Keratinocyte (primary cell): ENCODE data around the gene MFAP4. TPM values are rescaled to one million over a fixed set of nuclear protein-coding genes. Genes with fewer than 3 reads are reported as not detected.

Source experiments
- DNase-seq: peaks from one replicate; pipeline ENCODE4 v3.0.0-alpha.2; 2011; ENCODE audit warnings: low read depth, missing footprints, low spot score
- FAIRE-seq: peaks from 2 replicates; lab custom pipeline; 2011; peaks lifted over from hg19 to GRCh38; lab: Jason Lieb, UNC
- H2AFZ ChIP-seq: 2 replicates; pipeline ENCODE4 v1.6.0; 2012; ENCODE audit warnings: low read length, control low read depth, inconsistent platforms; ENCODE audit not compliant: control insufficient read depth
- H3K27ac ChIP-seq: 2 replicates; pipeline ENCODE4 v1.5.1; 2011; ENCODE audit warnings: low read length; ENCODE audit not compliant: control insufficient read depth, insufficient read depth
- H3K27me3 ChIP-seq: 3 replicates; pipeline ENCODE4 v1.6.0; 2011; ENCODE audit warnings: low read length; ENCODE audit not compliant: control insufficient read depth, insufficient read depth; ENCODE audit errors: extremely low read depth
- H3K36me3 ChIP-seq, 2 experiments: 2 replicates in 1 of 2; 3 replicates in 1 of 2; pipeline ENCODE4 v1.5.1; 2011; ENCODE audit warnings: low read length in 2 of 2, mild to moderate bottlenecking in 1 of 2; ENCODE audit not compliant: control insufficient read depth in 2 of 2, insufficient read depth in 2 of 2; ENCODE audit errors: extremely low read depth in 1 of 2
- H3K4me1 ChIP-seq: 3 replicates; pipeline ENCODE4 v1.5.1; 2011; ENCODE audit warnings: low read length; ENCODE audit not compliant: control insufficient read depth, insufficient read depth; ENCODE audit errors: extremely low read depth
- H3K4me2 ChIP-seq: 3 replicates; pipeline ENCODE4 v1.6.0; 2011; ENCODE audit warnings: low read depth, low read length; ENCODE audit not compliant: control insufficient read depth, insufficient read depth; ENCODE audit errors: extremely low read depth
- H3K4me3 ChIP-seq, 3 experiments: fragments of 200-600 bp in 1 of 3; sonication (generic) in 1 of 3; 2 replicates in 2 of 3; 3 replicates in 1 of 3; pipeline ENCODE4 v1.5.1; 2011 to 2016; ENCODE audit warnings: low read length in 3 of 3, mild to moderate bottlenecking in 3 of 3, control low read depth in 2 of 3, inconsistent platforms in 1 of 3, low read depth in 1 of 3, mixed read lengths in 1 of 3, mixed run types in 1 of 3, moderate library complexity in 1 of 3; ENCODE audit not compliant: control insufficient read depth in 2 of 3, insufficient read depth in 2 of 3; ENCODE audit errors: extremely low read depth in 1 of 3
- H3K79me2 ChIP-seq: 2 replicates; pipeline ENCODE4 v1.6.0; 2012; ENCODE audit warnings: low read length; ENCODE audit not compliant: control insufficient read depth, insufficient read depth
- H3K9ac ChIP-seq: 3 replicates; pipeline ENCODE4 v1.6.0; 2011; ENCODE audit warnings: low read length; ENCODE audit not compliant: control insufficient read depth, insufficient read depth; ENCODE audit errors: extremely low read depth
- H3K9me1 ChIP-seq: 3 replicates; pipeline ENCODE4 v1.6.0; 2011; ENCODE audit warnings: low read length; ENCODE audit not compliant: control insufficient read depth, insufficient read depth; ENCODE audit errors: extremely low read depth
- H3K9me3 ChIP-seq: 2 replicates; pipeline ENCODE4 v1.5.1; 2012; ENCODE audit warnings: low read depth, low read length; ENCODE audit not compliant: control insufficient read depth
- H4K20me1 ChIP-seq: 3 replicates; pipeline ENCODE4 v1.6.0; 2011; ENCODE audit warnings: low read length; ENCODE audit not compliant: control insufficient read depth, insufficient read depth; ENCODE audit errors: extremely low read depth
- EZH2 ChIP-seq: IDR thresholded peaks from one replicate; pipeline ENCODE4 v1.6.1; 2012; ENCODE audit warnings: inconsistent platforms, mild to moderate bottlenecking, low read length, moderate library complexity
- dilution Hi-C: fragments of 300-500 bp; cut with MboI; formaldehyde crosslinking; loops from one replicate; pipeline ENCODE4 v1.7.0; 2020; ENCODE audit warnings: low sequenced_read_pairs; ENCODE audit not compliant: extremely low pct_ligation_motif_present
- polyA plus RNA-seq, 5 experiments: library from polyadenylated mRNA; depleted of rRNA in 3 of 5; stranded (reverse) in 3 of 5; stranded (forward) in 1 of 5; unstranded in 1 of 5; fragments of >200 nt; gene quantifications; 1 replicate in 1 of 5; 2 replicates in 3 of 5; 3 replicates in 1 of 5; pipeline versions ENCODE4 v1.2.1 to v1.2.3, GENCODE V29; 2011 to 2012; ENCODE audit warnings: missing spikeins in 2 of 5, low read depth in 1 of 5, low replicate concordance in 1 of 5
- TF ChIP-seq, protein P1 (sequence below), 3 experiments: IDR thresholded peaks in 1 of 3; conservative IDR thresholded peaks in 1 of 3; optimal IDR thresholded peaks in 1 of 3; 2 replicates in 2 of 3; 3 replicates in 1 of 3; pipeline versions ENCODE3 to v1.5.1; 2011; ENCODE audit warnings: low read length in 3 of 3, mild to moderate bottlenecking in 3 of 3, moderate library complexity in 2 of 3, control low read depth in 1 of 3, inconsistent platforms in 1 of 3; ENCODE audit not compliant: insufficient read depth in 2 of 3; ENCODE audit errors: extremely low read depth in 1 of 3

MFAP4 gene
- polyA plus RNA-seq, 1 donor (not counting 4 experiments of a cell fraction or from before 2014, with no cell fraction given): not detected

DNA sequence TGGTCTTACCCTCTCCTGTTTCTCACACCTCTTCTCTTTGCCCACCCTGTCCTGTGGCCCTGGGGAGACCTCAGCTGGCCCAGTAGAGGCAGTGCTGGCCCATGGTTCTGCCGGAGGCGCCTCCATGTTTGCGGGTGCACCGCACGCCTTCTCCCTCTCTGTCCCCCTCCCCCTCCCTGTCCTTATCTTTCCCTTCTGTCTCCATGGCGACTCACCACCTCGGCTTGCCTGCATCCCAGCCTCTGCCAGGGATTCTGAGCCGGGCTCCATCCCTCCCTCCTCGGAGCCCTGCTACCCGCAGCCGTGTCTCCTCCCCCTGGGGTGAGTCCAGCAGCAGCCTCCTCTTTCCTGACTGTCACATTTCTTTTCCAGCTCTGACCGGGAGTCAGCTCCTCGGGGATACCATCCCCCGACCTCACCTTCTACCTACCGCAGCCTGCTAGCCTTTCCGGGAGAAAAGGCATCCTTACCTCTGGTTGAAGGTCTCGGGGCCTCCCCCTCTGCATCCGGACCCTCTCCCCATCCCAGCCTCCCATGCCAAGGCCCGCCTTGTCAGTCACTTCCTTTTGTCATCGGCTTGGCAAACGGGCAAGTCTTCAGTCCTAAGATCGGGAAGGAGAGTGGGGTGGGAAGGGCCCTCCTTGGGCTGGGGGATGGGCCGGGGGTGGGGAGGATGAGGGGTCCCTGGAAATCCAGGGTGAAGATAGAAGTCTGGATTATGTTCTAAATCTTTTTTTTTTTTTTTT lies 24.1 kb upstream of the MFAP4 start, which contains the start of gene RNF112:
Gene RNF112, plus strand, starts transcription at position 358 of the 746 bp plus-strand sequence. Its CDS starts 177 bp downstream, at position 535.
- dilution Hi-C loops: no loop called here
- no peak within 1 kb of the TSS for H3K27ac ChIP-seq
- H3K4me1 ChIP-seq: peaks cover 14% of the 10 kb centered on the region
- H3K9me3 ChIP-seq: no peaks in the 10 kb centered on the region
- TF ChIP-seq, protein P1, sequence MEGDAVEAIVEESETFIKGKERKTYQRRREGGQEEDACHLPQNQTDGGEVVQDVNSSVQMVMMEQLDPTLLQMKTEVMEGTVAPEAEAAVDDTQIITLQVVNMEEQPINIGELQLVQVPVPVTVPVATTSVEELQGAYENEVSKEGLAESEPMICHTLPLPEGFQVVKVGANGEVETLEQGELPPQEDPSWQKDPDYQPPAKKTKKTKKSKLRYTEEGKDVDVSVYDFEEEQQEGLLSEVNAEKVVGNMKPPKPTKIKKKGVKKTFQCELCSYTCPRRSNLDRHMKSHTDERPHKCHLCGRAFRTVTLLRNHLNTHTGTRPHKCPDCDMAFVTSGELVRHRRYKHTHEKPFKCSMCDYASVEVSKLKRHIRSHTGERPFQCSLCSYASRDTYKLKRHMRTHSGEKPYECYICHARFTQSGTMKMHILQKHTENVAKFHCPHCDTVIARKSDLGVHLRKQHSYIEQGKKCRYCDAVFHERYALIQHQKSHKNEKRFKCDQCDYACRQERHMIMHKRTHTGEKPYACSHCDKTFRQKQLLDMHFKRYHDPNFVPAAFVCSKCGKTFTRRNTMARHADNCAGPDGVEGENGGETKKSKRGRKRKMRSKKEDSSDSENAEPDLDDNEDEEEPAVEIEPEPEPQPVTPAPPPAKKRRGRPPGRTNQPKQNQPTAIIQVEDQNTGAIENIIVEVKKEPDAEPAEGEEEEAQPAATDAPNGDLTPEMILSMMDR (optimal IDR thresholded peaks at IDR 0.05 in 1 of 3, IDR thresholded peaks at IDR 0.05 in 1 of 3, conservative IDR thresholded peaks at IDR 0.05 in 1 of 3; ENCODE audit: extremely low read depth in 1 of 3, insufficient read depth in 2 of 3, low read length in 3 of 3): no peak
- TF ChIP-seq EZH2: no peak
- FAIRE-seq: no peak
- peak within 1 kb of the TSS; percentile 55 for H3K4me2 ChIP-seq
- peaks cover 7% of the 10 kb centered on the region for H3K27me3 ChIP-seq
- H2AFZ ChIP-seq: no peak within 1 kb of the TSS
- no peaks in the 10 kb centered on the region for H4K20me1 ChIP-seq
- H3K9ac ChIP-seq: no peak within 1 kb of the TSS
- no peak for DNase-seq
- peaks cover 2% of the 10 kb centered on the region for H3K9me1 ChIP-seq
- H3K36me3 ChIP-seq: no peaks in the 10 kb centered on the region
- no peaks in the 10 kb centered on the region for H3K79me2 ChIP-seq
- no peak within 1 kb of the TSS for H3K4me3 ChIP-seq

DNA sequence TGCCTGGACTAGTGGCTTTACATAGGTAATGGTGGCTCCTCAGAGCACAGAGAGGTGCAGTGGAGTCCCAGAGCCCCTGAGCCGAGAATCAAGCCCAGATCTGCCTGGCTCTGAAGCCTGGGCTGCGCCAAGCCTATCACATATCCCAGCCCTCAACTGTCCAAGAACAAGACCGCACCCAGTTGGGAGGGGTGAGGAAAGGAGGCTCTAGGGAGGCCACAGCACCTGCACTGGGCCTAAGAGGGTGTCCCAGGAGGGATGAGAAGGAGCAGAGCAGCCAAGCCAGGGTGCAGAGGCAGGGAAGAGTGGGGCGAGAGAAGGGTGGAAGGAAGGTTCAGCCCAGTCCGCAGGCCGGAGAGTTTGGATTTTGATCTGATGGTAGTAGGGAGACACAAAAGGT lies 23.1 kb upstream of the MFAP4 start:
- no peak for TF ChIP-seq EZH2
- TF ChIP-seq, protein P1 (optimal IDR thresholded peaks at IDR 0.05 in 1 of 3, IDR thresholded peaks at IDR 0.05 in 1 of 3, conservative IDR thresholded peaks at IDR 0.05 in 1 of 3; ENCODE audit: extremely low read depth in 1 of 3, insufficient read depth in 2 of 3, low read length in 3 of 3): no peak
- no peak for FAIRE-seq
- Histone ChIP-seq H3K27ac (no peak overlapping the region), H3K79me2 (no peaks in the 10 kb centered on the region), H3K4me3 (peak overlapping the region in 1 of 3 experiments; percentile 31), H3K27me3 (peaks cover 6% of the 10 kb centered on the region), H3K36me3 (no peaks in the 10 kb centered on the region), H3K9me3 (no peaks in the 10 kb centered on the region), H4K20me1 (no peaks in the 10 kb centered on the region), H3K9me1 (peaks cover 2% of the 10 kb centered on the region), H3K4me1 (peaks cover 14% of the 10 kb centered on the region), H3K4me2 (peak overlapping the region; percentile 55), H3K9ac (no peak overlapping the region), H2AFZ (no peak overlapping the region)
- DNase-seq: no peak
- dilution Hi-C loops: no loop called here
